ENCODE data around the gene BOLA1. TPM values are rescaled to one million over a fixed set of nuclear protein-coding genes. Genes with fewer than 3 reads are reported as not detected.

Gene BOLA1
- total RNA-seq, 1 donor from 2014 or later: 17.6 TPM

DNA sequence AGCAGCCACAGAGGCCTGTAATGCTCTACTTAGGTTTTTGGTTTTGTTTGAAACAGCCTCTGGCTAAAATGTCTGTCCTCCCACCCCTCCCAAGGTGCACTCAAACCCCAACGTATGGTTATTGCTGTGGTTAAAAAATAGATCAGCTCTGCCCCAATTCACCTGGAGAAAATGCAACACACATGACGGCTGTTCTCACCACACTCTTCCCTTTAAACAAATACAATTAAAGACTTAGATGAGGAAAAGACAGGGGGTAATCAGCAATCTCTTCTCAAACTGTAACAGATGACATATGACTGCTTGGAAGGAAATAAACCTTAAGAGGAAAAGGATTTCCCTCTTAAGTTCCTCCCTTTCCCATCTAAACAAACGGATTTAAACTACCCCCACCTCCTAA, 43.5 kb downstream of the BOLA1 start:
- DNase-seq (ENCODE audit: low read depth) (no peak), FAIRE-seq (no peak)
- TF ChIP-seq, protein P1, sequence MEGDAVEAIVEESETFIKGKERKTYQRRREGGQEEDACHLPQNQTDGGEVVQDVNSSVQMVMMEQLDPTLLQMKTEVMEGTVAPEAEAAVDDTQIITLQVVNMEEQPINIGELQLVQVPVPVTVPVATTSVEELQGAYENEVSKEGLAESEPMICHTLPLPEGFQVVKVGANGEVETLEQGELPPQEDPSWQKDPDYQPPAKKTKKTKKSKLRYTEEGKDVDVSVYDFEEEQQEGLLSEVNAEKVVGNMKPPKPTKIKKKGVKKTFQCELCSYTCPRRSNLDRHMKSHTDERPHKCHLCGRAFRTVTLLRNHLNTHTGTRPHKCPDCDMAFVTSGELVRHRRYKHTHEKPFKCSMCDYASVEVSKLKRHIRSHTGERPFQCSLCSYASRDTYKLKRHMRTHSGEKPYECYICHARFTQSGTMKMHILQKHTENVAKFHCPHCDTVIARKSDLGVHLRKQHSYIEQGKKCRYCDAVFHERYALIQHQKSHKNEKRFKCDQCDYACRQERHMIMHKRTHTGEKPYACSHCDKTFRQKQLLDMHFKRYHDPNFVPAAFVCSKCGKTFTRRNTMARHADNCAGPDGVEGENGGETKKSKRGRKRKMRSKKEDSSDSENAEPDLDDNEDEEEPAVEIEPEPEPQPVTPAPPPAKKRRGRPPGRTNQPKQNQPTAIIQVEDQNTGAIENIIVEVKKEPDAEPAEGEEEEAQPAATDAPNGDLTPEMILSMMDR (IDR thresholded peaks at IDR 0.05; ENCODE audit: insufficient read depth, low read length, severe bottlenecking): no peak
- Histone ChIP-seq H3K36me3 (ENCODE audit: control insufficient read depth, insufficient read depth, low read length) (no peaks in the 10 kb centered on the region), H3K27me3 (ENCODE audit: control insufficient read depth, insufficient read depth, low read length) (no peaks in the 10 kb centered on the region), H3K4me3 (ENCODE audit: low read depth, low read length) (no peak overlapping the region)

DNA sequence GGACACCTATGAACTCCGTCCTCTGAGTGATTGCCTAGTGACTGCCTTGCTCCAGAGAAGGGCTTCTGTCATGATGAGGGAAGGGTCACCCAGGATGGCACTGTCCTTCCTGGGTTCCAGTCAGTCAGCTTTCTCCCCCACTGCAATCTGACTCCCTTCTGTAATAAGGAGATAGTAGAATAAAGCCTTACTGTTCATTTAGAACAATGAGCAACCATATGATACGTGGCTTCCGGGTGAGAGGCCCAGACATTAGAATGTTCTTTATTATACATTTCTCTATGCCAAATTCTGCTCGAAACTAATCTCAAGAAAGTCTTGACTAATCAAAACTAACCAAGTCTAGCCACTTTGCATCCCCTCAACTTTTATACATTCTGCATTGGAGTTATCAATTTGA, 45.8 kb downstream of the BOLA1 start:
- no peak for FAIRE-seq

DNA sequence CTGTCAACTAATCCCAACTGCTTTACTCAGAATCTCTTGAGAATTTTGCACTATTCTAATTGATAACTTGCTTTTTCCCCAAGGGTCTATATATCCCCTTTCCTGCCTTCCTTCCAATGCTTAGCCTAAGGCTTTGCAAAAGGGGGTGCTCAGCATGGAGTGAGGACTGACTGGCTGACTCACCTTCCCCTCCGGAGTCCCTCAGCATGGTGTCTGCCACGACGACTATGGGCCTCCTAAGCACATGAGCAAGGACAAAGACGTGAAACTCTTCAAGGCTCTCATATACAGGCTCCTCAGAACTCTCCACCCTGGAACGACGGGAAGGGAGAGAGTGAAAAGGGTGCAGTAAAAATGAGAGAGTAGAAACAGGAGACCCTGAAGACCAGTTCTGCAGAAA, 50.5 kb downstream of the BOLA1 start:
- FAIRE-seq (no peak), DNase-seq (ENCODE audit: low read depth) (no peak)
- Histone ChIP-seq H3K36me3 (ENCODE audit: control insufficient read depth, insufficient read depth, low read length) (peaks cover 4% of the 10 kb centered on the region), H3K4me3 (ENCODE audit: low read depth, low read length) (no peak overlapping the region), H3K27me3 (ENCODE audit: control insufficient read depth, insufficient read depth, low read length) (no peaks in the 10 kb centered on the region)
- TF ChIP-seq, protein P1 (IDR thresholded peaks at IDR 0.05; ENCODE audit: insufficient read depth, low read length, severe bottlenecking): no peak

More for the DNA sequence above, 45.8 kb downstream of the BOLA1 start:
- Histone ChIP-seq H3K36me3 (ENCODE audit: control insufficient read depth, insufficient read depth, low read length) (peaks cover 4% of the 10 kb centered on the region), H3K27me3 (ENCODE audit: control insufficient read depth, insufficient read depth, low read length) (no peaks in the 10 kb centered on the region), H3K4me3 (ENCODE audit: low read depth, low read length) (no peak overlapping the region)
- no peak for DNase-seq (ENCODE audit: low read depth)
- TF ChIP-seq, protein P1 (IDR thresholded peaks at IDR 0.05; ENCODE audit: insufficient read depth, low read length, severe bottlenecking): no peak

Other genes starting within 250 kb of the BOLA1 start
- not detected in 2 replicates for gene FCGR1A, start 116.9 kb upstream of the BOLA1 start, total RNA-seq
- gene SV2A, start 18.3 kb downstream of the BOLA1 start, total RNA-seq: 0.26 and 1.1 TPM in 2 replicates
- 7.4 and 10.4 TPM in 2 replicates for gene SF3B4, start 28.2 kb downstream of the BOLA1 start, total RNA-seq
- 1.1 and 2.0 TPM in 2 replicates for gene MTMR11, start 37.3 kb downstream of the BOLA1 start, total RNA-seq
- 15.3 and 19.2 TPM in 2 replicates for gene OTUD7B, start 111.2 kb downstream of the BOLA1 start, total RNA-seq
- 21.6 and 29.3 TPM in 2 replicates for gene VPS45, start 168.2 kb downstream of the BOLA1 start, total RNA-seq

All from bronchial epithelial cell (primary cell).